CD4-positive, alpha-beta T cell (primary cell): ENCODE measurements around the gene MAP4K2. TPM values are rescaled to one million over a fixed set of nuclear protein-coding genes. Genes with fewer than 3 reads are reported as not detected.

Source experiments
- ATAC-seq: fragments of 200-7000 bp; cut with Tn5 transposase; one replicate; pipeline ENCODE4 v1.10.0; 2022; ENCODE audit warnings: mild to moderate bottlenecking; ENCODE audit not compliant: poor library complexity
- CTCF ChIA-PET: fragments of 350-600 bp; sonication (Branson Sonifier 250); formaldehyde crosslinking; loops from one replicate; lab custom pipeline; 2021; ENCODE audit warnings: antibody characterized with exemption, inconsistent platforms; lab: Charles Lee
- POLR2A ChIA-PET: fragments of 350-600 bp; sonication (Branson Sonifier 250); formaldehyde crosslinking; loops from one replicate; lab custom pipeline; 2021; ENCODE audit warnings: antibody characterized with exemption, inconsistent platforms; lab: Charles Lee
- DNase-seq, 14 experiments: peaks; one replicate each; pipeline ENCODE4 v3.0.0-alpha.2; 2013 to 2020; ENCODE audit warnings: mixed read lengths in 2 of 14
- H3K27ac ChIP-seq, 2 donors: one replicate each; pipeline versions ENCODE4 v1.5.1 to v1.7.0; 2013; ENCODE audit warnings: low read length in 2 of 2, low read depth in 1 of 2, mild to moderate bottlenecking in 1 of 2
- H3K27me3 ChIP-seq, 2 experiments: 1 replicate in 1 of 2; 2 replicates in 1 of 2; pipeline versions ENCODE4 v1.6.1 to v1.7.0; 2013; ENCODE audit warnings: low read length in 2 of 2, control low read depth in 1 of 2, mild to moderate bottlenecking in 1 of 2, moderate library complexity in 1 of 2; ENCODE audit not compliant: insufficient read depth in 2 of 2, control insufficient read depth in 1 of 2
- H3K36me3 ChIP-seq: one replicate; pipeline ENCODE4 v1.6.1; 2013; ENCODE audit warnings: low read length, control low read depth; ENCODE audit not compliant: insufficient read depth
- H3K4me1 ChIP-seq: one replicate; pipeline ENCODE4 v1.6.1; 2013; ENCODE audit warnings: low read length, control low read depth; ENCODE audit not compliant: insufficient read depth
- H3K4me3 ChIP-seq: one replicate; pipeline ENCODE4 v1.5.1; 2013; ENCODE audit warnings: mild to moderate bottlenecking, low read length, moderate library complexity
- H3K9me3 ChIP-seq, 2 experiments: 1 replicate in 1 of 2; 2 replicates in 1 of 2; pipeline versions ENCODE4 v1.6.1 to v1.7.0; 2013; ENCODE audit warnings: low read length in 2 of 2, mild to moderate bottlenecking in 2 of 2, control low read depth in 1 of 2, moderate library complexity in 1 of 2; ENCODE audit not compliant: control insufficient read depth in 1 of 2, insufficient read depth in 1 of 2
- H3K27ac Mint-ChIP-seq: one replicate; pipeline ENCODE4 v1.8.0; 2020; ENCODE audit warnings: mixed read lengths
- H3K27me3 Mint-ChIP-seq: one replicate; pipeline ENCODE4 v1.8.0; 2021; ENCODE audit warnings: mixed read lengths
- H3K36me3 Mint-ChIP-seq: one replicate; pipeline ENCODE4 v1.8.0; 2021; ENCODE audit warnings: low read depth, mixed read lengths
- H3K4me1 Mint-ChIP-seq: one replicate; pipeline ENCODE4 v1.8.0; 2021; ENCODE audit warnings: low read depth, mixed read lengths
- H3K4me3 Mint-ChIP-seq: one replicate; pipeline ENCODE4 v1.8.0; 2020; ENCODE audit warnings: mild to moderate bottlenecking, mixed read lengths
- H3K9me3 Mint-ChIP-seq: one replicate; pipeline ENCODE4 v1.8.0; 2020; ENCODE audit warnings: mixed read lengths
- CTCF ChIP-seq: fragments of 200-600 bp; IDR thresholded peaks from one replicate; pipeline ENCODE4 v1.8.0; 2022; ENCODE audit warnings: antibody characterized with exemption, mild to moderate bottlenecking
- intact Hi-C, 2 experiments: fragments of 100-400 bp; cut with DNase I in 1 of 2; cut with micrococcal nuclease in 1 of 2; formaldehyde crosslinking; loops; one replicate each; pipeline versions ENCODE4 v1.15.1 to v1.9.0; 2023 to 2025; cut with DNase I, micrococcal nuclease
- total RNA-seq, 174 experiments: library from RNA in 2 of 174; stranded (reverse) in 2 of 174; gene quantifications; one replicate each; pipeline ENCODE4 v1.2.3 and lab custom pipeline; 2021 to 2026

Gene MAP4K2
- total RNA-seq, 2 experiments from 2014 or later, result 71.9 to 74.1 TPM

- H3K27me3 ChIP-seq, result no peaks in the 10 kb centered on the region
- Mint-ChIP-seq H3K27ac (peak overlapping the region; percentile 91), H3K4me3 (peak overlapping the region; percentile 91), H3K27me3 (no peaks in the 10 kb centered on the region), H3K4me1 (peaks cover 38% of the 10 kb centered on the region), H3K9me3 (no peaks in the 10 kb centered on the region), H3K36me3 (peaks cover 54% of the 10 kb centered on the region)
- ATAC-seq, result no peak
- H3K4me3 ChIP-seq, result no peak overlapping the region
- H3K4me1 ChIP-seq, result peaks cover 48% of the 10 kb centered on the region
- H3K9me3 ChIP-seq, result no peaks in the 10 kb centered on the region
- intact Hi-C loops, result loop anchor here in 1 of 2 experiments (5.0 kb wide), 3 partner anchors 38 to 308 kb away; partner anchors contain the start of genes CDC42BPG and TM7SF2
- peak in 1 of 14 experiments; percentile 45 for DNase-seq
- peak overlapping the region; percentile 86 to 95 for H3K27ac ChIP-seq
- ChIA-PET CTCF (interaction anchor here (1.2 to 1.6 kb wide), 2 partner anchors 81 to 83 kb away, joined by 3 to 4 read pairs; no protein-coding TSS in a partner anchor), POLR2A (interaction anchor here (1.1 to 5.7 kb wide), 5 partner anchors 26 to 330 kb away, joined by 8 to 81 read pairs (median 10); partner anchors contain the start of genes CDC42BPG, RASGRP2 and SF1)
- TF ChIP-seq CTCF, result no peak
- H3K36me3 ChIP-seq, result peaks cover 48% of the 10 kb centered on the region
These were observed 1.6 kb upstream of the MAP4K2 start for GRCh38 chr11:64804346-64805210.

GRCh38 chr11:64803846-64804345 is 882 bp upstream of the MAP4K2 start:
- Histone ChIP-seq H3K36me3 (peaks cover 55% of the 10 kb centered on the region), H3K9me3 (no peaks in the 10 kb centered on the region), H3K4me3 (peak overlapping the region; percentile 85), H3K4me1 (peaks cover 42% of the 10 kb centered on the region), H3K27me3 (no peaks in the 10 kb centered on the region), H3K27ac (peak overlapping the region; percentile 86 to 95)
- H3K4me3 Mint-ChIP-seq, result peak overlapping the region; percentile 91
- TF ChIP-seq CTCF, result no peak
- ChIA-PET POLR2A (interaction anchor here (0.9 to 5.7 kb wide), 11 partner anchors 10 to 331 kb away, joined by 3 to 81 read pairs (median 8); partner anchors contain the start of genes CDC42BPG, EHD1, RASGRP2 and SF1), CTCF (interaction anchor here (1.2 to 1.9 kb wide), 3 partner anchors 40 to 84 kb away, joined by 3 to 4 read pairs (median 4); partner anchors contain the start of gene CDC42BPG)
- peak overlapping the region; percentile 91 for H3K27ac Mint-ChIP-seq
- H3K27me3 Mint-ChIP-seq, result no peaks in the 10 kb centered on the region
- peaks cover 36% of the 10 kb centered on the region for H3K4me1 Mint-ChIP-seq
- ATAC-seq (no peak), DNase-seq (peak in 1 of 14 experiments; percentile 55)
- H3K9me3 Mint-ChIP-seq, result no peaks in the 10 kb centered on the region
- H3K36me3 Mint-ChIP-seq, result peaks cover 58% of the 10 kb centered on the region
- intact Hi-C loops, result loop anchor here in 1 of 2 experiments (5.0 kb wide), 2 partner anchors 83 to 308 kb away; partner anchors contain the start of gene TM7SF2
